WTC11 (cell line): Measurements from ENCODE around the gene OVCA2.

Source experiments
- CREM ChIP-seq: sonication (generic); formaldehyde crosslinking; IDR thresholded peaks from 2 replicates; pipeline ENCODE4 v1.8.1; 2022; ENCODE audit warnings: mild to moderate bottlenecking, missing genetic modification reagents, moderate library complexity
- CTCF ChIP-seq: fragments of 200-600 bp; IDR thresholded peaks from 2 replicates; pipeline ENCODE4 v1.8.0; 2022; ENCODE audit warnings: antibody characterized with exemption
- ELF4 ChIP-seq: sonication (generic); formaldehyde crosslinking; IDR thresholded peaks from 2 replicates; pipeline ENCODE4 v1.8.1; 2022; ENCODE audit warnings: low read depth, mild to moderate bottlenecking, moderate library complexity, missing genetic modification reagents
- ETV6 ChIP-seq: sonication (generic); formaldehyde crosslinking; IDR thresholded peaks from 2 replicates; pipeline ENCODE4 v1.8.1; 2022; ENCODE audit warnings: mild to moderate bottlenecking, missing genetic modification reagents
- NR2C2 ChIP-seq: sonication (generic); formaldehyde crosslinking; IDR thresholded peaks from 2 replicates; pipeline ENCODE4 v1.8.0; 2022; ENCODE audit warnings: mild to moderate bottlenecking, missing genetic modification reagents
- RELA ChIP-seq: sonication (generic); formaldehyde crosslinking; IDR thresholded peaks from 2 replicates; pipeline ENCODE4 v1.8.1; 2022; ENCODE audit warnings: missing genetic modification reagents, mild to moderate bottlenecking, borderline replicate concordance
- TF ChIP-seq, protein P1 (sequence below): sonication (generic); formaldehyde crosslinking; IDR thresholded peaks from 2 replicates; pipeline ENCODE4 v1.8.1; 2023; ENCODE audit warnings: mild to moderate bottlenecking, missing genetic modification reagents
- TF ChIP-seq, protein P2 (sequence below): sonication (generic); formaldehyde crosslinking; IDR thresholded peaks from 2 replicates; pipeline ENCODE4 v1.8.0; 2022; ENCODE audit warnings: mild to moderate bottlenecking, missing genetic modification reagents

DNA sequence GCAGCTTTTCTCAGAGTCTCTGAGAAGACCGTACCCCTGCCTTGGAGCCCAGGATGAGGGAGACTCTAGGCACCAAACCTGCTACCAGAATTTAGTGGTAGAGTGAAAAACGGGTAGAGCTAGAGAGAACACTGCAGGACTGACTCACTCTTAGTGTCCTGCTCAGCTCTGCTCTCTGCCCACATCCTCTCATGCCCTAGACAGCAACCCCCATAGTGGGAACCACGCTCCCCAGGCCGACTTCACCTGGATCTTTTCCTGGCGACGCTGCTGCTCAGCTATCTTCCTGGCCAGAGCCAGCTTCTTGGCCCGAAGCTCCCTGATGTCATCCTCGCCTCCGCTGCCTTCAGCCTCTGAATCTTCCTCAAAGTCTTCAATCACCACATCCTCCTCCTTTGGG, 39.7 kb downstream of the OVCA2 start:
- TF ChIP-seq NR2C2 = no peak
- no peak for TF ChIP-seq CTCF
- no peak for TF ChIP-seq ELF4 (CRISPR knock-in tag)
- TF ChIP-seq, protein P1, sequence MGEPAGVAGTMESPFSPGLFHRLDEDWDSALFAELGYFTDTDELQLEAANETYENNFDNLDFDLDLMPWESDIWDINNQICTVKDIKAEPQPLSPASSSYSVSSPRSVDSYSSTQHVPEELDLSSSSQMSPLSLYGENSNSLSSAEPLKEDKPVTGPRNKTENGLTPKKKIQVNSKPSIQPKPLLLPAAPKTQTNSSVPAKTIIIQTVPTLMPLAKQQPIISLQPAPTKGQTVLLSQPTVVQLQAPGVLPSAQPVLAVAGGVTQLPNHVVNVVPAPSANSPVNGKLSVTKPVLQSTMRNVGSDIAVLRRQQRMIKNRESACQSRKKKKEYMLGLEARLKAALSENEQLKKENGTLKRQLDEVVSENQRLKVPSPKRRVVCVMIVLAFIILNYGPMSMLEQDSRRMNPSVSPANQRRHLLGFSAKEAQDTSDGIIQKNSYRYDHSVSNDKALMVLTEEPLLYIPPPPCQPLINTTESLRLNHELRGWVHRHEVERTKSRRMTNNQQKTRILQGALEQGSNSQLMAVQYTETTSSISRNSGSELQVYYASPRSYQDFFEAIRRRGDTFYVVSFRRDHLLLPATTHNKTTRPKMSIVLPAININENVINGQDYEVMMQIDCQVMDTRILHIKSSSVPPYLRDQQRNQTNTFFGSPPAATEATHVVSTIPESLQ (CRISPR knock-in tag) = no peak
- no peak for TF ChIP-seq RELA (CRISPR knock-in tag)
- TF ChIP-seq ETV6 (CRISPR knock-in tag) = no peak
- TF ChIP-seq, protein P2, sequence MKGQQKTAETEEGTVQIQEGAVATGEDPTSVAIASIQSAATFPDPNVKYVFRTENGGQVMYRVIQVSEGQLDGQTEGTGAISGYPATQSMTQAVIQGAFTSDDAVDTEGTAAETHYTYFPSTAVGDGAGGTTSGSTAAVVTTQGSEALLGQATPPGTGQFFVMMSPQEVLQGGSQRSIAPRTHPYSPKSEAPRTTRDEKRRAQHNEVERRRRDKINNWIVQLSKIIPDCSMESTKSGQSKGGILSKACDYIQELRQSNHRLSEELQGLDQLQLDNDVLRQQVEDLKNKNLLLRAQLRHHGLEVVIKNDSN (CRISPR knock-in tag) = no peak
- TF ChIP-seq CREM (CRISPR knock-in tag) = no peak
